Esophagus squamous epithelium (tissue), 5 donors: ENCODE results near the gene CDK6. TPM values are rescaled to one million over a fixed set of nuclear protein-coding genes. Genes with fewer than 3 reads are reported as not detected.

Experiments
- DNase-seq: peaks from one replicate; lab custom pipeline; 2025; lab: John Stamatoyannopoulos, UW
- H3K27ac ChIP-seq, 4 donors: fragments of 200-600 bp; sonication (generic); one replicate each; pipeline ENCODE4 v1.5.1; 2016 to 2019; ENCODE audit warnings: mild to moderate bottlenecking in 1 of 4
- H3K27me3 ChIP-seq, 4 donors: fragments of 200-600 bp; sonication (generic); 1 replicate in 3 of 4; 2 replicates in 1 of 4; pipeline versions ENCODE4 v1.5.1 to v1.6.0; 2017 to 2021; ENCODE audit warnings: antibody characterized with exemption in 1 of 4
- H3K36me3 ChIP-seq, 3 donors: fragments of 200-600 bp; sonication (generic); one replicate each; pipeline ENCODE4 v1.5.1; 2016 to 2019
- H3K4me1 ChIP-seq, 3 donors: fragments of 200-600 bp; sonication (generic); one replicate each; pipeline ENCODE4 v1.5.1; 2017 to 2019
- H3K4me3 ChIP-seq, 4 donors: fragments of 200-600 bp; sonication (generic); 1 replicate in 3 of 4; 2 replicates in 1 of 4; pipeline ENCODE4 v1.5.1; 2016 to 2019; ENCODE audit warnings: mild to moderate bottlenecking in 2 of 4, moderate library complexity in 1 of 4
- H3K9me3 ChIP-seq, 3 donors: fragments of 200-600 bp; sonication (generic); one replicate each; pipeline ENCODE4 v1.5.1; 2016 to 2019
- CTCF ChIP-seq, 6 experiments: fragments of 450-650 bp in 4 of 6; fragments of 200-600 bp in 2 of 6; sonication (generic) in 2 of 6; IDR thresholded peaks; one replicate each; pipeline ENCODE4 v1.5.1; 2016 to 2019; ENCODE audit warnings: antibody characterized with exemption in 6 of 6, mild to moderate bottlenecking in 4 of 6, moderate library complexity in 4 of 6
- POLR2A ChIP-seq, 4 donors: fragments of 450-650 bp; IDR thresholded peaks; one replicate each; pipeline ENCODE4 v1.6.1; 2017; ENCODE audit warnings: antibody characterized with exemption in 4 of 4, mild to moderate bottlenecking in 4 of 4, moderate library complexity in 3 of 4
- WGBS, 2 donors: methylation state at CpG; one replicate each; pipeline ENCODE4 v1.1.5; 2018; 5-methylcytosine and 5-hydroxymethylcytosine counted together
- intact Hi-C: fragments of 100-400 bp; cut with DNase I; formaldehyde crosslinking; loops from one replicate; pipeline ENCODE4 v1.15.0; 2022
- total RNA-seq, 4 donors: library from RNA; depleted of rRNA; stranded (reverse); fragments of >200 nt; gene quantifications; one replicate each; pipeline ENCODE4 v1.1.0, GENCODE V29; 2016
- donor health status: DM: yes; HTN: yes; CAD: no.

CDK6 gene
- total RNA-seq, 4 donors from 2014 or later = 15.6 to 59.2 (median 32.4) TPM

- TF ChIP-seq POLR2A (IDR thresholded peaks at IDR 0.05) (no peak), CTCF (IDR thresholded peaks at IDR 0.05) (no peak)
- intact Hi-C loops = no loop called here
- peaks cover 0 to 6% (median 4%) of the 10 kb centered on the region in 3 donors for H3K9me3 ChIP-seq
- no peak overlapping the region for H3K27ac ChIP-seq
- DNase-seq = no peak
- no peaks in the 10 kb centered on the region for H3K36me3 ChIP-seq
- H3K4me1 ChIP-seq = peaks cover 0 to 4% (median 0%) of the 10 kb centered on the region in 3 donors
- H3K4me3 ChIP-seq = no peak overlapping the region
- WGBS, 2 donors = 100% methylated on average over 1 to 2 of the region's 2 CpGs
- no peaks in the 10 kb centered on the region for H3K27me3 ChIP-seq
Measured at GRCh38 chr7:92880212-92881090, 44.1 kb upstream of the CDK6 start.

GRCh38 chr7:92877367-92877766 lies 41.0 kb upstream of the CDK6 start:
- intact Hi-C loops = no loop called here

GRCh38 chr7:92876836-92877235 lies 40.5 kb upstream of the CDK6 start:
- Histone ChIP-seq H3K27me3 (no peaks in the 10 kb centered on the region), H3K36me3 (no peaks in the 10 kb centered on the region), H3K4me3 (no peak overlapping the region), H3K4me1 (peaks cover 0 to 4% (median 0%) of the 10 kb centered on the region in 3 donors), H3K27ac (no peak overlapping the region), H3K9me3 (peaks cover 0 to under 1% (median 0%) of the 10 kb centered on the region in 3 donors)
- TF ChIP-seq CTCF (IDR thresholded peaks at IDR 0.05) (no peak), POLR2A (IDR thresholded peaks at IDR 0.05) (no peak)
- no peak for DNase-seq
- 50 to 76% methylated on average over 1 of the region's 1 CpG for WGBS, 2 donors
- intact Hi-C loops = no loop called here

More at GRCh38 chr7:92877367-92877766, 41.0 kb upstream of the CDK6 start:
- Histone ChIP-seq H3K36me3 (no peaks in the 10 kb centered on the region), H3K27ac (no peak overlapping the region), H3K27me3 (no peaks in the 10 kb centered on the region), H3K9me3 (peaks cover 0 to 5% (median 0%) of the 10 kb centered on the region in 3 donors), H3K4me3 (no peak overlapping the region), H3K4me1 (peaks cover 0 to 4% (median 0%) of the 10 kb centered on the region in 3 donors)
- TF ChIP-seq CTCF (IDR thresholded peaks at IDR 0.05) (no peak), POLR2A (IDR thresholded peaks at IDR 0.05) (no peak)
- no peak for DNase-seq
- 72 to 84% methylated on average over 1 of the region's 1 CpG for WGBS, 2 donors

GRCh38 chr7:92875719-92876118 lies 39.3 kb upstream of the CDK6 start:
- Histone ChIP-seq H3K4me1 (peaks cover 0 to 4% (median 0%) of the 10 kb centered on the region in 3 donors), H3K36me3 (no peaks in the 10 kb centered on the region), H3K27me3 (no peaks in the 10 kb centered on the region), H3K4me3 (no peak overlapping the region), H3K27ac (no peak overlapping the region), H3K9me3 (no peaks in the 10 kb centered on the region)
- WGBS, 2 donors = 33 to 57% methylated on average over 1 of the region's 2 CpGs
- intact Hi-C loops = no loop called here
- TF ChIP-seq CTCF (IDR thresholded peaks at IDR 0.05) = no peak
- TF ChIP-seq POLR2A (IDR thresholded peaks at IDR 0.05) = no peak
- no peak for DNase-seq

GRCh38 chr7:92875173-92875572 lies 38.8 kb upstream of the CDK6 start:
- no peaks in the 10 kb centered on the region for H3K9me3 ChIP-seq
- H3K27ac ChIP-seq = no peak overlapping the region
- peaks cover 0 to 4% (median 0%) of the 10 kb centered on the region in 3 donors for H3K4me1 ChIP-seq
- H3K4me3 ChIP-seq = no peak overlapping the region
- no peaks in the 10 kb centered on the region for H3K27me3 ChIP-seq
- 67 to 80% methylated on average over 1 of the region's 1 CpG for WGBS, 2 donors
- TF ChIP-seq CTCF (IDR thresholded peaks at IDR 0.05) = no peak
- TF ChIP-seq POLR2A (IDR thresholded peaks at IDR 0.05) = no peak
- no peak for DNase-seq
- no peaks in the 10 kb centered on the region for H3K36me3 ChIP-seq
- intact Hi-C loops = no loop called here
